Gastrocnemius medialis (tissue), 4 donors: ENCODE measurements around the gene PLEKHA3. TPM values are rescaled to one million over a fixed set of nuclear protein-coding genes. Genes with fewer than 3 reads are reported as not detected.

Experiments used
- ATAC-seq, 2 donors: fragments of 150-250 bp; one replicate each; pipeline ENCODE4 v1.9.1; 2016
- DNase-seq, 2 donors: peaks; one replicate each; pipeline ENCODE4 v3.0.0-alpha.2; 2019
- H3K27ac ChIP-seq, 4 donors: fragments of 200-600 bp; sonication (generic); 1 replicate in 1 of 4; 2 replicates in 3 of 4; pipeline ENCODE4 v1.5.1; 2016 to 2018; ENCODE audit warnings: mild to moderate bottlenecking in 2 of 4, moderate library complexity in 1 of 4
- H3K27me3 ChIP-seq, 3 donors: fragments of 200-600 bp; sonication (generic) in 2 of 3; 1 replicate in 1 of 3; 2 replicates in 2 of 3; pipeline versions ENCODE4 v1.5.1 to v1.6.0; 2016 to 2019; ENCODE audit warnings: mild to moderate bottlenecking in 1 of 3, moderate library complexity in 1 of 3
- H3K36me3 ChIP-seq, 2 donors: fragments of 200-600 bp; sonication (generic) in 1 of 2; one replicate each; pipeline ENCODE4 v1.5.1; 2017 to 2018
- H3K4me1 ChIP-seq, 2 donors: fragments of 200-600 bp; sonication (generic) in 1 of 2; one replicate each; pipeline ENCODE4 v1.5.1; 2016 to 2017; ENCODE audit warnings: mild to moderate bottlenecking in 2 of 2
- H3K4me3 ChIP-seq, 4 donors: fragments of 200-600 bp; sonication (generic) in 3 of 4; 1 replicate in 1 of 4; 2 replicates in 3 of 4; pipeline ENCODE4 v1.5.1; 2016 to 2019; ENCODE audit warnings: mild to moderate bottlenecking in 2 of 4
- H3K9me3 ChIP-seq, 3 donors: fragments of 200-600 bp; sonication (generic) in 2 of 3; 1 replicate in 1 of 3; 2 replicates in 2 of 3; pipeline ENCODE4 v1.5.1; 2016 to 2019
- POLR2A ChIP-seq, 2 donors: fragments of 450-650 bp; IDR thresholded peaks; one replicate each; pipeline ENCODE4 v1.6.1; 2017; ENCODE audit warnings: antibody characterized with exemption in 2 of 2, mild to moderate bottlenecking in 2 of 2, moderate library complexity in 2 of 2
- in situ Hi-C, 4 donors: fragments of 200-750 bp; cut with MboI; loops; one replicate each; pipeline versions ENCODE4 v1.15.0 to v1.8.0; 2017; ENCODE audit warnings: low sequenced_read_pairs in 4 of 4
- intact Hi-C: fragments of 100-400 bp; cut with DNase I; formaldehyde crosslinking; loops from one replicate; pipeline ENCODE4 v1.15.1; 2023; ENCODE audit warnings: low total_unique reads
- total RNA-seq, 4 donors: library from RNA; depleted of rRNA; stranded (reverse); fragments of >200 nt; gene quantifications; one replicate each; pipeline versions ENCODE4 v1.1.0 to v1.2.3, GENCODE V29; 2016
- TF ChIP-seq, protein P1 (sequence below), 5 experiments: fragments of 450-650 bp in 3 of 5; fragments of 200-600 bp in 2 of 5; sonication (generic) in 2 of 5; IDR thresholded peaks in 4 of 5; conservative IDR thresholded peaks in 1 of 5; 1 replicate in 4 of 5; 2 replicates in 1 of 5; pipeline ENCODE4 v1.5.1; 2016 to 2019; ENCODE audit warnings: antibody characterized with exemption in 5 of 5, mild to moderate bottlenecking in 3 of 5, moderate library complexity in 3 of 5

The PLEKHA3 gene
- 10 to 100 TPM in 3 of 4 donors, 1 to 10 TPM in 1; 7.1 to 20.5 (median 11.6) TPM for total RNA-seq

DNA sequence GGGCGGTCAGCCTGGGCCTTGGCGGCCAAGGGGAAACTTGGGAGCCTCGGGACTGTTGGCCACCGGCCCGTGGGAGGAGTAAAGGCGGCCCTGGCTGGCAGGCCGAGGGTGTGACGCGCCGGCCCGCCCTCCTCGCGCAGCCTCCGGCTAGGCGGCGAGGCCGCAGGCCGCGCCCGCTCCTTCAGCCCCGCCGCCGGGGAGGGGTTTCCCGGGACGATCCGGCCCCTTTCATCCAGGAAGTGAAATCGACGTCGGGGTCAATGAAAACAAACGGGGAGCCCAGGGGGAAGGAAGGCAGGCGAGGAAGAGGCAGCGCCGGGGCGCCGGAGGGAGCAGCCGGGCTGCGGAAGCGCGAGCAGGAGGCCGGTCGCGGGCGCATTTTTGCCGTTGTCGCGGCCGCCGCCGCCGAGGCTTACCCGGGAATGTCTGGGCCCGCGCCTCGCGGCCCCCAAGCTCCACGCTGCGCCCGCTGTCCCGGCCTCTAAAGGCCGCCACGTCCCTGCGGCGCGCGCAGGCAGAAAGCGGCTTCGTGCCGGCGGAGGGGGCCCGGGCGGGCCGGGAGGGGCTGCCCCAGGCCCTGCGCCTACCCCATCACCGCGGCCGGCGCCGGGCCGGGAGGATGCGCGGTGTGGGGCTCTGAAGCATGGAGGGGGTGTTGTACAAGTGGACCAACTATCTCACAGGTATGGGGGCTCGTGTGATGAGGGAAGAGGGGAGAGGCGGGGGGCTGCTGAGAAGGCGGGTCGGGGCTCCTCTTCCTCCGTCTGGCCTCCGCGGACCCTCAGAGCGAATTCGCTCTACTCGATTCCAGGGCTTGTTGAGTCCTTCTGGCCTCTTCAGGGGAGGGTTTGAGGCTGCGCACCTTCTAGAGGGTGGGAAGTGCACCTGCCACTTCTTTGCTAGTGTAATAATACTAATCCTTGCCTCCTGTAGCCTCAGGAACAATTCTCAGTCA lies at the start of gene PLEKHA3:
TSS of gene PLEKHA3 (plus strand) at position 231 of the 955 bp plus-strand sequence. CDS start at position 644, 413 bp downstream.
- in situ Hi-C loops: no loop called here
- H3K27me3 ChIP-seq: no peaks in the 10 kb centered on the region
- DNase-seq (peak; percentile 95 to 96), ATAC-seq (peak; percentile 77 to 82)
- TF ChIP-seq POLR2A (IDR thresholded peaks at IDR 0.05): peak; percentile 89 to 90
- TF ChIP-seq, protein P1, sequence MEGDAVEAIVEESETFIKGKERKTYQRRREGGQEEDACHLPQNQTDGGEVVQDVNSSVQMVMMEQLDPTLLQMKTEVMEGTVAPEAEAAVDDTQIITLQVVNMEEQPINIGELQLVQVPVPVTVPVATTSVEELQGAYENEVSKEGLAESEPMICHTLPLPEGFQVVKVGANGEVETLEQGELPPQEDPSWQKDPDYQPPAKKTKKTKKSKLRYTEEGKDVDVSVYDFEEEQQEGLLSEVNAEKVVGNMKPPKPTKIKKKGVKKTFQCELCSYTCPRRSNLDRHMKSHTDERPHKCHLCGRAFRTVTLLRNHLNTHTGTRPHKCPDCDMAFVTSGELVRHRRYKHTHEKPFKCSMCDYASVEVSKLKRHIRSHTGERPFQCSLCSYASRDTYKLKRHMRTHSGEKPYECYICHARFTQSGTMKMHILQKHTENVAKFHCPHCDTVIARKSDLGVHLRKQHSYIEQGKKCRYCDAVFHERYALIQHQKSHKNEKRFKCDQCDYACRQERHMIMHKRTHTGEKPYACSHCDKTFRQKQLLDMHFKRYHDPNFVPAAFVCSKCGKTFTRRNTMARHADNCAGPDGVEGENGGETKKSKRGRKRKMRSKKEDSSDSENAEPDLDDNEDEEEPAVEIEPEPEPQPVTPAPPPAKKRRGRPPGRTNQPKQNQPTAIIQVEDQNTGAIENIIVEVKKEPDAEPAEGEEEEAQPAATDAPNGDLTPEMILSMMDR (IDR thresholded peaks at IDR 0.05 in 4 of 5, conservative IDR thresholded peaks at IDR 0.05 in 1 of 5): no peak
- H3K36me3 ChIP-seq: no peaks in the 10 kb centered on the region
- H3K4me3 ChIP-seq: peak within 1 kb of the TSS; percentile 68 to 83 (median 80)
- H3K9me3 ChIP-seq: no peaks in the 10 kb centered on the region
- H3K4me1 ChIP-seq: peaks cover 53 to 57% of the 10 kb centered on the region in 2 donors
- intact Hi-C loops: loop anchor here (1.0 to 2.0 kb wide), 2 partner anchors 29 to 42 kb away; partner anchors contain the start of genes PJVK and PRKRA
- H3K27ac ChIP-seq: peak within 1 kb of the TSS; percentile 84 to 95 (median 92)

DNA sequence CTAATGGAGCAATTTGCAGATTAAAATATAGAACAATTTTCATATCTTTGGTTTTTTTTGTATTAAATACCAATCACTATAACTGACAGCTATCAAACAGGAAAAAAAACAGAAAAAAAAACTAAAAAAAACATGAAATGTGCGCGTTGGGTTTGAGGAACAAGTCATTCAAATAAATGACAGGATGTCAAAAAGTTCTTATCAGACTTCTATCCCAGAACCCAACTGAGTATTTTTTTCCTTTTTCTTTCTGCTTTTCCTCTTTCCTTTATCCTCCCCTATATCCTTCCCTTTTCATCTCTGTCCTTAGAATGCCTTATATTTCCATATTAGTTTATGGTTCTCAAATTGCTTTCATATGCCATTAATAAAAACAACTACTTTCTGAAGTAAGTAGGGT lies 43.6 kb upstream of the PLEKHA3 start:
- no peak for ATAC-seq
- in situ Hi-C loops (no loop called here), intact Hi-C loops (no loop called here)
- H3K27me3 ChIP-seq: no peaks in the 10 kb centered on the region
- H3K36me3 ChIP-seq: peaks cover 4 to 93% of the 10 kb centered on the region in 2 donors
- H3K4me1 ChIP-seq: no peaks in the 10 kb centered on the region
- no peak overlapping the region for H3K27ac ChIP-seq
- TF ChIP-seq POLR2A (IDR thresholded peaks at IDR 0.05): no peak
- TF ChIP-seq, protein P1 (IDR thresholded peaks at IDR 0.05 in 4 of 5, conservative IDR thresholded peaks at IDR 0.05 in 1 of 5): no peak
- no peak for DNase-seq
- H3K4me3 ChIP-seq: no peak overlapping the region
- no peaks in the 10 kb centered on the region for H3K9me3 ChIP-seq

DNA sequence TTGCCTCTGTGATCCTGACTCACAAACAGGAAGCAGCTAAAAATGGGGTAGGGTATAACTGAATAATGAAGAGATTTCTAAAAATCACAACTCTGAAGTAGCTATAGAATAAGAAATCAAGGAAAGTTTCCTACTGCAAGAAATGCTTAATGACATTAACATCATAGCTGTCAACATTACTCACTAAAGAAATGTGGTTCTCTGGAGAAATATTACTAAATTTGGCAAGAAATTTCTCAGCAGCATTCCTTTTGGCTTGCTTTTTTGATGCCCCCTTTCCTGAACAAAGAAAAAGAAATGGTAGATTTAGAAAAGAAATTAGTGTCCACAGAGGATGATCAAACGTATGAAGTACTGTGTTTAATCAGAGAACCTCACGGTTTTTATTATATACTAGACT lies 38.8 kb upstream of the PLEKHA3 start:
- H3K4me3 ChIP-seq: no peak overlapping the region
- DNase-seq (no peak), ATAC-seq (no peak)
- no peak overlapping the region for H3K27ac ChIP-seq
- no peaks in the 10 kb centered on the region for H3K9me3 ChIP-seq
- H3K27me3 ChIP-seq: no peaks in the 10 kb centered on the region
- intact Hi-C loops (no loop called here), in situ Hi-C loops (no loop called here)
- peaks cover 0 to 92% of the 10 kb centered on the region in 2 donors for H3K36me3 ChIP-seq
- TF ChIP-seq, protein P1 (IDR thresholded peaks at IDR 0.05 in 4 of 5, conservative IDR thresholded peaks at IDR 0.05 in 1 of 5): no peak
- TF ChIP-seq POLR2A (IDR thresholded peaks at IDR 0.05): no peak
- H3K4me1 ChIP-seq: no peaks in the 10 kb centered on the region

DNA sequence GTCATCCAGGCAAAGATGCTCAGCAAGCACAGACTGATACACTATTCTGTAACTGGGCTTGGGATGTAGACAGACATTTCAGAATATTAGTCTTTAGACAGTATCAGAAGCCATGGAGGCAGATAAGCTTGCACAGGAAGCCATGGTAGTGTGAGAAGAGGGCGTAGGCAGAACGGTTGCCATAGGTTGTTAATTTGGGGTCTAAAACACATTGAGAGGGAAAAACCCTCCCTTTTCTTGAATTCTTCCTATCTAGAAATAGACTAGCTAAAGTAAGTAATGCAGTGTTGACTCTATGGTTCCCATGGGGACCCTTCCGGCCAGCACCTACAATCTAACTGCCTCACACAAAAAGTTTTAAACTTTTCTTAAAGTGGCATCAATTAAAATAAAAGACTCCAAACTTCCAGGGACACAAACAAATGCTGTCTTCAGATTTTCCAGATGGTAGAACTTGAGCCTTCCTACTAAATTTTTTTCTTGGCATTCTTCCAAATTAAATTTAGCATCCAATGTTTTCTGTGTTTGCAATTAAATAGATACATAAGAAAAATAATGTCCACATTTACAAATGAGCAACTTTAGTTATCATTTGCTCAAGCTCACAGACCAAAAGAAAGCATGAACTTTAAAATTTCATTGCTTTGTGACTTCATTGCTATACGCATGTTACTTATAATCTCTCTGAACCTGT lies 31.1 kb upstream of the PLEKHA3 start:
- Histone ChIP-seq H3K4me1 (peaks cover 26 to 27% of the 10 kb centered on the region in 2 donors), H3K9me3 (no peaks in the 10 kb centered on the region), H3K27ac (peak overlapping the region; percentile 88 to 100 (median 98)), H3K4me3 (peak overlapping the region in 3 of 4 donors; percentile 69 to 97 (median 89)), H3K27me3 (no peaks in the 10 kb centered on the region), H3K36me3 (peaks cover 0 to 45% of the 10 kb centered on the region in 2 donors)
- DNase-seq (no peak), ATAC-seq (no peak)
- TF ChIP-seq, protein P1 (IDR thresholded peaks at IDR 0.05 in 4 of 5, conservative IDR thresholded peaks at IDR 0.05 in 1 of 5): no peak
- no peak for TF ChIP-seq POLR2A (IDR thresholded peaks at IDR 0.05)
- intact Hi-C loops (loop anchor here (1.0 kb wide), 1 partner anchor 258 kb away; no protein-coding TSS in a partner anchor), in situ Hi-C loops (no loop called here)
